A673 (cell line): ENCODE results near the gene CHRNA5. TPM values are rescaled to one million over a fixed set of nuclear protein-coding genes. Genes with fewer than 3 reads are reported as not detected.

Experiments used
- BruUV-seq: library from RNA; stranded (reverse); fragments of 400-500 nt; replicated peaks from 2 replicates; lab custom pipeline; 2021; lab: Mats Ljungman, UMichigan
- CTCF ChIA-PET: fragments of 300-600 bp; sonication (Branson Sonifier 250); formaldehyde crosslinking; loops from one replicate; lab custom pipeline; 2022; ENCODE audit warnings: antibody characterized with exemption; lab: Charles Lee
- POLR2A ChIA-PET: fragments of 300-600 bp; sonication (Branson Sonifier 250); formaldehyde crosslinking; loops from one replicate; lab custom pipeline; 2022; ENCODE audit warnings: antibody characterized with exemption; ENCODE audit not compliant: low non-redundant PET; lab: Charles Lee
- DNase-seq: peaks from one replicate; pipeline ENCODE4 v3.0.0-alpha.2; 2015; ENCODE audit warnings: low spot score
- H3K27ac ChIP-seq: fragments of 200-600 bp; sonication (generic); 2 replicates; pipeline ENCODE4 v1.5.1; 2016; ENCODE audit warnings: mixed run types, low read depth, mild to moderate bottlenecking, mixed read lengths, antibody characterized with exemption, low read length; ENCODE audit not compliant: poor library complexity, severe bottlenecking
- H3K27me3 ChIP-seq: fragments of 200-600 bp; sonication (generic); replicated peaks from 2 replicates; pipeline ENCODE4 v1.6.1; 2017; ENCODE audit warnings: mixed run types, low read depth, mild to moderate bottlenecking, mixed read lengths, antibody characterized with exemption, low read length; ENCODE audit not compliant: insufficient read depth, poor library complexity
- H3K36me3 ChIP-seq: fragments of 200-600 bp; sonication (generic); 2 replicates; pipeline ENCODE4 v1.6.1; 2016; ENCODE audit warnings: mixed run types, mild to moderate bottlenecking, mixed read lengths, antibody characterized with exemption, low read length; ENCODE audit not compliant: insufficient read depth, poor library complexity, severe bottlenecking
- H3K4me1 ChIP-seq: fragments of 200-600 bp; sonication (generic); 2 replicates; pipeline ENCODE4 v1.6.1; 2017; ENCODE audit warnings: mixed run types, mild to moderate bottlenecking, mixed read lengths, antibody characterized with exemption, low read length; ENCODE audit not compliant: insufficient read depth, poor library complexity, severe bottlenecking
- H3K4me3 ChIP-seq: fragments of 200-600 bp; sonication (generic); 2 replicates; pipeline ENCODE4 v1.5.1; 2016; ENCODE audit warnings: low read depth, mixed run types, mild to moderate bottlenecking, mixed read lengths, low read length; ENCODE audit not compliant: poor library complexity, severe bottlenecking
- H3K9me3 ChIP-seq: fragments of 200-600 bp; sonication (generic); 2 replicates; pipeline ENCODE4 v1.6.1; 2016; ENCODE audit warnings: mixed run types, low read depth, mild to moderate bottlenecking, mixed read lengths, antibody characterized with exemption, low read length; ENCODE audit not compliant: poor library complexity, severe bottlenecking
- EZH2 ChIP-seq: fragments of 200-600 bp; sonication (generic); IDR thresholded peaks from 2 replicates; pipeline ENCODE4 v1.6.1; 2017; ENCODE audit warnings: borderline replicate concordance, low read depth, mild to moderate bottlenecking, mixed read lengths, antibody characterized with exemption, low read length; ENCODE audit not compliant: poor library complexity, severe bottlenecking
- intact Hi-C: fragments of 100-400 bp; cut with micrococcal nuclease; formaldehyde crosslinking; loops from one replicate; pipeline ENCODE4 v1.10.0; 2022; ENCODE audit not compliant: unreplicated experiment
- total RNA-seq: library from RNA; stranded (reverse); gene quantifications from 2 replicates; pipeline ENCODE4 v1.2.3, GENCODE V29; 2021
- TF ChIP-seq, protein P1 (sequence below): fragments of 300-800, 200-600 bp; sonication (generic); conservative IDR thresholded peaks from 2 replicates; pipeline ENCODE4 v1.5.1; 2017; ENCODE audit warnings: low read depth, mild to moderate bottlenecking, antibody characterized with exemption, low read length, moderate library complexity, mixed read lengths

CHRNA5 gene
- total RNA-seq, 1 experiment from 2014 or later: 19.1 TPM

DNA sequence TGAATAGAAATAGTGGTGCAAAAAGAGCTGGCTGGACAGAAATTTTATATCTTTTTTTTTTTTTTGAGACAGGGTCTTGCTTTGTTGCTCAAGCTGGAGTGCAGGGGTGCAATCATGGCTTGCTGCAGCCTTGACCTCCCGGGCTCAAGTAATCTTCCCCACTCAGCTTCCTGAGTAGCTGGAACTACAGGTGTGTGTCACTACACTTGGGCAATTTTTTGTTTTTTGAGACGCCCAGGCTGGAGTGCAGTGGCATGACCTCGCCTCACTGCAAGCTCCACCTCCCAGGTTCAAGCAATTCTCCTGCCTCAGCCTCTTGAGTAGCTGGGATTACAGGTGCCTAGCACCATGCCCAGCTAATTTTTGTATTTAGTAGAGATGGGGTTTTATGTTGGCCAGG, 33.0 kb downstream of the CHRNA5 start:
- H3K36me3 ChIP-seq: no peaks in the 10 kb centered on the region
- BruUV-seq: no TSS peak
- intact Hi-C loops: no loop called here
- H3K4me1 ChIP-seq: no peaks in the 10 kb centered on the region
- H3K27ac ChIP-seq: no peak overlapping the region
- DNase-seq: no peak
- no peaks in the 10 kb centered on the region for H3K9me3 ChIP-seq
- POLR2A ChIA-PET: interaction anchor here (0.5 kb wide), 1 partner anchor 35 kb away, joined by 8 read pairs; no protein-coding TSS in a partner anchor
- no peak for TF ChIP-seq EZH2
- TF ChIP-seq, protein P1, sequence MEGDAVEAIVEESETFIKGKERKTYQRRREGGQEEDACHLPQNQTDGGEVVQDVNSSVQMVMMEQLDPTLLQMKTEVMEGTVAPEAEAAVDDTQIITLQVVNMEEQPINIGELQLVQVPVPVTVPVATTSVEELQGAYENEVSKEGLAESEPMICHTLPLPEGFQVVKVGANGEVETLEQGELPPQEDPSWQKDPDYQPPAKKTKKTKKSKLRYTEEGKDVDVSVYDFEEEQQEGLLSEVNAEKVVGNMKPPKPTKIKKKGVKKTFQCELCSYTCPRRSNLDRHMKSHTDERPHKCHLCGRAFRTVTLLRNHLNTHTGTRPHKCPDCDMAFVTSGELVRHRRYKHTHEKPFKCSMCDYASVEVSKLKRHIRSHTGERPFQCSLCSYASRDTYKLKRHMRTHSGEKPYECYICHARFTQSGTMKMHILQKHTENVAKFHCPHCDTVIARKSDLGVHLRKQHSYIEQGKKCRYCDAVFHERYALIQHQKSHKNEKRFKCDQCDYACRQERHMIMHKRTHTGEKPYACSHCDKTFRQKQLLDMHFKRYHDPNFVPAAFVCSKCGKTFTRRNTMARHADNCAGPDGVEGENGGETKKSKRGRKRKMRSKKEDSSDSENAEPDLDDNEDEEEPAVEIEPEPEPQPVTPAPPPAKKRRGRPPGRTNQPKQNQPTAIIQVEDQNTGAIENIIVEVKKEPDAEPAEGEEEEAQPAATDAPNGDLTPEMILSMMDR: no peak
- H3K27me3 ChIP-seq: no peaks in the 10 kb centered on the region
- no peak overlapping the region for H3K4me3 ChIP-seq
- CTCF ChIA-PET: interaction anchor here (1.2 kb wide), 1 partner anchor 333 kb away, joined by 3 read pairs; no protein-coding TSS in a partner anchor

DNA sequence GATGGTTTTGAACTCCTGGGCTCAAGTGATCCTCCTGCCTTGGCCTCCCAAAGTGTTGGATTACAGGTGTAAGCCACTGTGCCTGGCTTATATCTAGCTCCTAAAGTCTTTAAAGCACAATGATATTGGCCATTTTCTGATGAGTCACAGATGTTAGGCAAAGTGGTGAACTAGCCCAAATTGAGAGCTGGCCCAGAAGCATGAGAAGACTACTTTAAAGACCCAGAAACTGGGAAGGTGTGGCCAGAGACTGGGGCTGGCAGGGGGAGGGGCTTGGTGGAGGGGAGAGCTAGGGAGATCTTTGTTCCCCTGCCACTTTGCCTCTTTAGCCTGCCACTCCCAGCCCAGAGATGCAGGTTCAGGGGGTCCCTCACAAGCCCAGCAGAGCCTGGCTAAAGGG, 33.9 kb downstream of the CHRNA5 start:
- intact Hi-C loops: no loop called here
- Histone ChIP-seq H3K27ac (no peak overlapping the region), H3K4me1 (no peaks in the 10 kb centered on the region), H3K4me3 (no peak overlapping the region), H3K36me3 (no peaks in the 10 kb centered on the region), H3K9me3 (no peaks in the 10 kb centered on the region), H3K27me3 (no peaks in the 10 kb centered on the region)
- TF ChIP-seq, protein P1: no peak
- TF ChIP-seq EZH2: no peak
- BruUV-seq: no TSS peak
- no peak for DNase-seq
- ChIA-PET CTCF (interaction anchor here (0.7 kb wide), 1 partner anchor 155 kb away, joined by 9 read pairs; no protein-coding TSS in a partner anchor), POLR2A (interaction anchor here (0.6 kb wide), 1 partner anchor 59 kb away, joined by 3 read pairs; no protein-coding TSS in a partner anchor)

- BruUV-seq: no TSS peak
- no peaks in the 10 kb centered on the region for H3K4me1 ChIP-seq
- H3K27me3 ChIP-seq: peaks cover 6% of the 10 kb centered on the region
- no peaks in the 10 kb centered on the region for H3K9me3 ChIP-seq
- DNase-seq: no peak
- no peak for TF ChIP-seq EZH2
- TF ChIP-seq, protein P1: no peak
- POLR2A ChIA-PET: no interaction called here
- no peaks in the 10 kb centered on the region for H3K36me3 ChIP-seq
- H3K27ac ChIP-seq: no peak overlapping the region
- intact Hi-C loops: no loop called here
- no peak overlapping the region for H3K4me3 ChIP-seq
- CTCF ChIA-PET: no interaction called here
Observed at GRCh38 chr15:78603467-78603866, 38.1 kb downstream of the CHRNA5 start.
